GM21423 (cell line): ENCODE measurements around the gene HEMGN.

ENCODE experiments used
- ATAC-seq: cut with Tn5 transposase; IDR thresholded peaks from one replicate; pipeline ENCODE4 v1.9.1; 2021; ENCODE audit warnings: mild to moderate bottlenecking, moderate library complexity; ENCODE audit not compliant: unreplicated experiment

HEMGN gene

GRCh38 chr9:97900738-97901565, 37.0 kb downstream of the HEMGN start:
- ATAC-seq, result no peak

- ATAC-seq, result no peak
These were observed 37.8 kb downstream of the HEMGN start for GRCh38 chr9:97900103-97900737.

- no peak for ATAC-seq
These were observed 42.2 kb downstream of the HEMGN start for GRCh38 chr9:97895695-97896332.

DNA sequence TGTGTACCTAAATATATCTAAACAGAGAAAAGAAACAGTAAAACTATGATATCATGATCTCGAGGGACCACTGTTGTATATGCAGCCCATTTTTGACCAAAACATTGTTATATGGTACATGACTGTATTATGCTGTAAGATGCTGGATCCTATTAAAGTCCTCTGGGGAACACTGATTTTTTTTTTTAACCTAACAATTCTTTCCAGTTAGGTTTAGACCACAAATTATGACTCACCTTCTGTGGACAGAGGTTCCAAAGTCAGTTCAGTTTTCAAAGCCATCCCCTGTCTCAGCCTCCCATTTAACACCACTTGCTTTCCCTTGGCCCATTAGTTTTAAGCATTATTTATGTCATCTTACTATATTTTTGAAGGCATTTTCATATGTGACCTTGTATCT, 42.8 kb downstream of the HEMGN start:
- ATAC-seq, result no peak

DNA sequence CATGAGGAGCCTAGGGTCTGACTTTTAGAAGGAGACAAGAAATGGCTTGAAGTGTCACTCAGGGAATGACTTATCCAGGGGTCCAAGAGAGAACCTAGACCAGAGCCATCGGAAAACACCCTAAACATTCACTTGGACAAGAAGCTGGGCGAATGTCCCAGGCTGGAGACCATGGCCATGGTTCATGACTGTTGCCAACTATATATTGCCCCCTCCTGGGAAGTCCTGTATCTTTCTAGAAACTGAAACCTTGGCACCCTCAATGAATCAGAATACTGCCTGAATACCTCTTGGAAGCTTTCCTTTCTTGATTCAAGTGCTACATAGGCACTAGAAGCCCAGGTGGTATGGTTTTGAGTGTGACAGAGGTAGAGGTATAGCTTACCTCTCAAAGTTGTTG, 45.6 kb downstream of the HEMGN start:
- no peak for ATAC-seq

GRCh38 chr9:97891736-97892135, 46.2 kb downstream of the HEMGN start:
- ATAC-seq, result no peak

DNA sequence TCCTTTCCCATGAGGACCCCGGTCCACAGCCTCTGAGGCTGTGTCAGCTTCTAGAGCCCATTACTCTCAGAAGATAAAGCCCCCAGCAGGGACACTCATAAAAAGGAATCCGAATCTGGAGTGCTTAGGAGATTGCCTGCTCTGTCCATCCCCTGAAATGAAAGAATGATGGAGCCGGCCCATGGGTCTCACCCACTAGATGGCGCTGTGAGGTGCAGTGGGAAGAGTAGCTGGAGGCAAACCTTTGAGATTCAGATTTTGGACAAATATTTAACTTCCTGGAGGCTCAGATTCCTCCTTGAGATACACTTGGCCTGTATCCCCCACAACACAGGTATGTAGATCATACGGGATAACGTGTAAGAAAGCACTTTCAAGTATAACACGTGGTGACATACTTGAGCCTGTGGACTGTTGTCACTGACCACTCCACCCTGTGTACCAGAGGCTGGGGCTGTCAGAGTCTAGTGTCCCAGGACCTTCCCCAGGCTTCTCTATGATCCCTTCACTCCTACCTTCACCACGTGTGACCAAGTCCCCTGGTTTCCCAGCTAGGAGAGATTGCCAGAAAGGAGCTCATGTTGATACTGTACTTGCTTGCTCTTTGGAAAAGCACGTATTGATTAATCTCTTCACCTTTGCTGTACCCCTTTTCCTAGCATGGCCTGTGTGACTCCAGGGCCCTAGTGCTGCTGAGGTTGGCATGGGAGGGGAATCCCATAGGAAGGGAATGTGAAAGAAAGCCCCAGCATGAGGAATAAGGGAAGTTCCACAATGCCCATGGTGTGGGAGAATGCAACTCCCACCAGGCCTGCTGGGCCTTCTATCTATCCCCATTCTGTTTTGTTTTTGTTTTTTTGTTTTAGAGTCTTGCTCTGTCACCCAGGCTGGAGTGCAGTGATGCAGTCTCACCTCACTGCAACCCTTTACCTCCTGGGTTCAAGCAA, 47.8 kb downstream of the HEMGN start:
- no peak for ATAC-seq

GRCh38 chr9:97880336-97880735, 57.6 kb downstream of the HEMGN start:
- no peak for ATAC-seq
